Peyer's patch (tissue), 4 donors: ENCODE measurements around the gene PNPLA8. TPM values are rescaled to one million over a fixed set of nuclear protein-coding genes. Genes with fewer than 3 reads are reported as not detected.

ENCODE experiments used
- DNase-seq, 3 donors: peaks; one replicate each; pipeline ENCODE4 v3.0.0-alpha.2; 2017 to 2019
- H3K27ac ChIP-seq, 4 donors: fragments of 200-600 bp; sonication (generic); one replicate each; pipeline ENCODE4 v1.5.1; 2016 to 2019
- H3K27me3 ChIP-seq, 2 donors: fragments of 200-600 bp; sonication (generic); one replicate each; pipeline ENCODE4 v1.5.1; 2019
- H3K36me3 ChIP-seq, 3 donors: fragments of 200-600 bp; sonication (generic); one replicate each; pipeline ENCODE4 v1.5.1; 2016 to 2019
- H3K4me1 ChIP-seq, 4 donors: fragments of 200-600 bp; sonication (generic); one replicate each; pipeline ENCODE4 v1.5.1; 2016 to 2019
- H3K4me3 ChIP-seq, 4 donors: fragments of 200-600 bp; sonication (generic); 1 replicate in 3 of 4; 2 replicates in 1 of 4; pipeline ENCODE4 v1.5.1; 2016 to 2019; ENCODE audit warnings: mild to moderate bottlenecking in 1 of 4
- H3K9me3 ChIP-seq, 4 donors: fragments of 200-600 bp; sonication (generic); one replicate each; pipeline ENCODE4 v1.5.1; 2016 to 2019; ENCODE audit warnings: mild to moderate bottlenecking in 1 of 4
- POLR2A ChIP-seq, 2 donors: fragments of 450-650 bp; IDR thresholded peaks; one replicate each; pipeline ENCODE4 v1.5.1; 2017; ENCODE audit warnings: antibody characterized with exemption in 2 of 2, mild to moderate bottlenecking in 2 of 2, moderate library complexity in 2 of 2
- total RNA-seq, 4 donors: library from RNA; depleted of rRNA; stranded (reverse); fragments of >200 nt; gene quantifications; one replicate each; pipeline ENCODE4 v1.1.0, GENCODE V29; 2016
- TF ChIP-seq, protein P1 (sequence below), 6 experiments: fragments of 450-650 bp in 4 of 6; fragments of 200-600 bp in 2 of 6; sonication (generic) in 1 of 6; IDR thresholded peaks; one replicate each; pipeline ENCODE4 v1.5.1; 2017 to 2019; ENCODE audit warnings: antibody characterized with exemption in 6 of 6, mild to moderate bottlenecking in 3 of 6, moderate library complexity in 1 of 6

Gene PNPLA8
- total RNA-seq, 4 donors from 2014 or later: 8.9 to 28.9 (median 20.1) TPM

DNA sequence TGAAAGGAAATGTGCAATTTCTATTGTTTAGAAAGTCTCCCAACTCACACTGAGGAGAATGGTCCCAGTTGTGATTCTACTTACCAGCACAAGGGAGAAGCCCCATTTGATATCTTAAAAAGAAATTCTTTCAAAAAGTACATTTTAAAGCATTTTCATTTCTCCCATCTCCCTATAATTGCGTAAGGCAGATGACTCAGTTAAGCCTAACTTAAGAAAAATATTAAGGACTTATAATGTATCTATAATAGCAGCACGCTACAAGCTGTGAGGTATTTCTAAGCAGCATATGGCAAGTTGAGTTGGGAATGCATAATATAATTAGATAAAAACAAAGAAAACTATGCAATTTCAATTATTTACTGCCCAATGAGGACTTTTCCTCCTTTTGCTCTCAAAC is 61.2 kb downstream of the PNPLA8 start:
- Histone ChIP-seq H3K4me3 (no peak overlapping the region), H3K27ac (no peak overlapping the region), H3K36me3 (no peaks in the 10 kb centered on the region), H3K9me3 (no peaks in the 10 kb centered on the region), H3K27me3 (no peaks in the 10 kb centered on the region), H3K4me1 (no peaks in the 10 kb centered on the region)
- TF ChIP-seq, protein P1, sequence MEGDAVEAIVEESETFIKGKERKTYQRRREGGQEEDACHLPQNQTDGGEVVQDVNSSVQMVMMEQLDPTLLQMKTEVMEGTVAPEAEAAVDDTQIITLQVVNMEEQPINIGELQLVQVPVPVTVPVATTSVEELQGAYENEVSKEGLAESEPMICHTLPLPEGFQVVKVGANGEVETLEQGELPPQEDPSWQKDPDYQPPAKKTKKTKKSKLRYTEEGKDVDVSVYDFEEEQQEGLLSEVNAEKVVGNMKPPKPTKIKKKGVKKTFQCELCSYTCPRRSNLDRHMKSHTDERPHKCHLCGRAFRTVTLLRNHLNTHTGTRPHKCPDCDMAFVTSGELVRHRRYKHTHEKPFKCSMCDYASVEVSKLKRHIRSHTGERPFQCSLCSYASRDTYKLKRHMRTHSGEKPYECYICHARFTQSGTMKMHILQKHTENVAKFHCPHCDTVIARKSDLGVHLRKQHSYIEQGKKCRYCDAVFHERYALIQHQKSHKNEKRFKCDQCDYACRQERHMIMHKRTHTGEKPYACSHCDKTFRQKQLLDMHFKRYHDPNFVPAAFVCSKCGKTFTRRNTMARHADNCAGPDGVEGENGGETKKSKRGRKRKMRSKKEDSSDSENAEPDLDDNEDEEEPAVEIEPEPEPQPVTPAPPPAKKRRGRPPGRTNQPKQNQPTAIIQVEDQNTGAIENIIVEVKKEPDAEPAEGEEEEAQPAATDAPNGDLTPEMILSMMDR (IDR thresholded peaks at IDR 0.05): no peak
- no peak for TF ChIP-seq POLR2A (IDR thresholded peaks at IDR 0.05)
- no peak for DNase-seq

DNA sequence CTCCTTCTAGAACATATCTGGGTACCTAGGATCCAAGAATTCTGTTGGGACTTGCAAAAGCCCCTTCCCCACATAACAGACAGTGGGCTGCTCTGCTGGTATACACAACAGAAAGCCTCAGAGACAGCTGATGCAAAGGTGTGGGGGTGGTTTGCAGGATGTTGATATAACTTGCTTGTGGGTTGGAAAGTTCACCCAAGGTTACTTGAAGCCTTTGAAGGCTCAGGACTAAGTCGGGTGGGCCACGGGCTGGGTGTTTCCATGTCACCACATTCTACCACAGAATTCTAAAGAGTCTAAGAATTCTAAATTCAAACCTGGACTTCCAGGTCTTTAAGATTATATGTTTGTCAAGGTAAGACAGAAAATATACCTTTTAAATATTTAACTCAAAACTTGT is 62.3 kb downstream of the PNPLA8 start:
- H3K9me3 ChIP-seq: no peaks in the 10 kb centered on the region
- no peaks in the 10 kb centered on the region for H3K27me3 ChIP-seq
- H3K4me3 ChIP-seq: no peak overlapping the region
- H3K27ac ChIP-seq: no peak overlapping the region
- no peaks in the 10 kb centered on the region for H3K4me1 ChIP-seq
- DNase-seq: no peak
- no peaks in the 10 kb centered on the region for H3K36me3 ChIP-seq
- no peak for TF ChIP-seq POLR2A (IDR thresholded peaks at IDR 0.05)
- TF ChIP-seq, protein P1 (IDR thresholded peaks at IDR 0.05): no peak

DNA sequence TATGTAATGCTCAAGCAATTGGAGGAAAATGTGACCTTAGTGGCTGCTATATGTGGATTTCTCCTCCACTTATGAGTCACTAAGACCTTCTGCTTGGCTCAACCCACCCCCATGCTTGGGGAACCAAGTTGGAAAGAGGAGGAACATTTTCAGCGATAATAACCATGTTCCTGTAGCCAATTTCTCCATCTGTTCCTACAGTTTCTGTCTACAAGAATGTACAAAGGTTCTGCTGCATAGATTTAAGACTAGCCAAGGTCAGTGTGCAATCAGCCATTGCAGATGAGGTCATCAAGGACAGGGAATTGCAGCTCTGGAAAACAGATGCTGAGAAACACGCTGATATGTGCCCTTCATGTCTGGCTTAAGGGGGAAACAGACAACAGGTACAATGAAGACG is 64.1 kb downstream of the PNPLA8 start:
- Histone ChIP-seq H3K27me3 (no peaks in the 10 kb centered on the region), H3K4me1 (no peaks in the 10 kb centered on the region), H3K9me3 (no peaks in the 10 kb centered on the region), H3K4me3 (no peak overlapping the region), H3K36me3 (no peaks in the 10 kb centered on the region), H3K27ac (no peak overlapping the region)
- no peak for DNase-seq
- no peak for TF ChIP-seq POLR2A (IDR thresholded peaks at IDR 0.05)
- TF ChIP-seq, protein P1 (IDR thresholded peaks at IDR 0.05): no peak

DNA sequence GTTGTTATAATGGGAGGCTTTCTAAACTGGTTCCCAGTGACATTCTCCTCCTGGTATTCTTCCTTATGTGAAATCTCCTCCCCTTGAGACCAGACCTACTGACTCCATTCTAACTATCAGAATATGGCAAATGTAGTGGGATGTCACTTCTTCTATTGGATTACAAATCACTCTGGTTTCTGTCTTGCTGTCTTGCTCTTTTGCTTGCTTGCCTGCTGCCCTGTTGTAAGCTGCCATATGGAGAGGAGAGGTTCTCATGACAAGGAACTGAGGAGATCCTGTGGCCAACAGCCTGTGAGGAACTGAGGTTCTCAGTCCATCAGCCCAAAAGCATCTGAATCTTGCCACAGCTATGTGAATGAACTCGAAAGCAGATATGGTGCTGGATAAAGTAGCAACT is 65.0 kb downstream of the PNPLA8 start:
- no peaks in the 10 kb centered on the region for H3K36me3 ChIP-seq
- H3K27ac ChIP-seq: no peak overlapping the region
- TF ChIP-seq, protein P1 (IDR thresholded peaks at IDR 0.05): no peak
- no peak for TF ChIP-seq POLR2A (IDR thresholded peaks at IDR 0.05)
- peaks cover 0 to 2% of the 10 kb centered on the region in 2 donors for H3K27me3 ChIP-seq
- H3K4me3 ChIP-seq: no peak overlapping the region
- no peak for DNase-seq
- H3K4me1 ChIP-seq: peaks cover 0 to 7% (median under 1%) of the 10 kb centered on the region in 4 donors
- no peaks in the 10 kb centered on the region for H3K9me3 ChIP-seq

DNA sequence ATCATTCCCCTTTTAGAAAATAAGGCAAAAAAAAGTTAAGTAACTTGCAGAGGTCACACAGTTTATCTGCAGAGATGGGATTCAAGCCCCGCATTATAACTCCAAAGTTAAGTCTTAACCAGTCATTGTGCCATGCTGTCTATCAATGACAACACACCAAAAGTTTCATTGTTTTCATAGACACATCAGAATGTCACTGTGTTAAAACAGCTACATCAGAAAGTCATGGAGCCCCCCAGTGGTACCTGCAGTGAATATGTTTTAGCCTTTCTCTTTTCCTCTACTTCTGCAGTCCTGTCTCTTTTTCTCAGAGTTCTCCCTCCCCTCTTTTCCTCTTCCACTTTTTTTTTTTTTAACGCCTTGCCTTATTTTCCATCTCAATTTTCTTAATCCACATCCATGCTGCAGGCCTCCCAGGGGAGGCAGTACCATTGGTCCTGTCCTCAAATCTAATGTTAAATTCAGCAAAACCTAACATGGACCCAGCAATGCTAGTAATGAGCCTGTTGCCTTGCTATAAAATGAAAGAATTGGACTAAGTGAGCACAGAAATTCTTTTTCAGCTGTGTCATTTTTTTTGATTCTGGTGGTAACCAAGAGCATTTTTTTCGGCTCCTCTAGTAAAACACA is 65.9 kb downstream of the PNPLA8 start:
- Histone ChIP-seq H3K9me3 (no peaks in the 10 kb centered on the region), H3K4me3 (no peak overlapping the region), H3K27me3 (peaks cover 0 to 12% of the 10 kb centered on the region in 2 donors), H3K27ac (no peak overlapping the region), H3K4me1 (peaks cover 0 to 16% (median 5%) of the 10 kb centered on the region in 4 donors), H3K36me3 (no peaks in the 10 kb centered on the region)
- no peak for DNase-seq
- TF ChIP-seq, protein P1 (IDR thresholded peaks at IDR 0.05): peak in 4 of 6 experiments; percentile 27 to 33 (median 31)
- no peak for TF ChIP-seq POLR2A (IDR thresholded peaks at IDR 0.05)
